Hepatic stellate cell (primary cell): ENCODE results near the gene YIF1A.
A peak's percentile ranks its signal among the peaks of the same experiment; 100 is the strongest.
"Not testable (repeated sequence)": the region's sequence is repeated elsewhere in the genome, so short reads cannot be mapped to it uniquely, and the experiment has no call there.

Experiments used
- DNase-seq: peaks from one replicate; pipeline ENCODE4 v3.0.0; 2011; ENCODE audit warnings: low spot score

Gene YIF1A

DNA sequence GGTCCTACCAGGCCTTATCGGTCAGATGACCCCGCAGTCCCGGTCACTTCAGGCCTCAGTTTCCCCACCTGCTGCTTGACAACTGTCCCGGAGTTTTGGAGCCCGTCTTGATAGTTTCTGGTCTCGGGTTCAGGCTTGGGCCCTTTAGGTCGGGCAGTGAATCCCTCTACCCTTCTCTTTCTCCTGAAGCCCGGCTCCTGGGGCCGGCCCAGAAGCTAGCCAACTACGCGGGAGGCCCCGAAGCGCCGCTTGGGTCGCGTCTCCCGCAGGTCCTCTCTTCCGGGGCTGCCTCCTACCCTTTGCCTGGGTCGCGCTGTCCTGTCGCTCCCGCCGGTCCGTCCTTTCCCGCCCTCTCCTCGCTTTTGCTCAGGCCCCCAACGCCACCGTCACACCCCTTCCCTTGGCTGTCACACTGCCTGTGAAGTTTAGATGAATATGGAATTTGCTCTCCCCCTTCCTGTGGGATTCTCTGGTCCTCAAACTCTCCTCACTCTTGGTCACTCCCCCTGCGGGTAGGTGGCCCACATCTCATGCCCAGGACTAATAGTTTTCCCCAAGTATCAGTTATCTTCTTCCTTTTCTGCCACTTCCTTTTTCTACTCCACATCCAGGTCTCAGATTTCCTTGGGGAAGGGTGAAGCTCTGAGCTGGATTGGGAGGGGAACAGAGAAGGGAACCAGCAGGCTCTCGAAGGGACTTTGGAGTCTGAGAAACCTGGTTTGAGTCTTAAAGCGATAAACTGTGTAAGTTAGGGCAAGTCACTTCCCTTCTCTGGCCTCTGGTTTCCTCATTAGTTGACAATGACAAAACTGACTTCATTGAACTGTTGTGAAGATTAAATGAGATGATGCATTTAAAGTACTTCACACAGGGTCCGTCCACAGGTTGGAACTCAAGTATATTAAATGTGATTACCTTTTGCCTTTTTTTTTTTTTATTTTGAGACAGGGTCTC lies 19.7 kb downstream of the YIF1A start:
- DNase-seq: peak; percentile 78

GRCh38 chr11:66268244-66268951 lies 20.5 kb downstream of the YIF1A start, which contains the start of gene RAB1B:
Gene RAB1B (plus strand): TSS chr11:66268639. CDS start chr11:66268680, 41 bp downstream.
- DNase-seq: peak; percentile 99

GRCh38 chr11:66267379-66268243 lies 21.3 kb downstream of the YIF1A start:
- peak; percentile 94 for DNase-seq

- no peak for DNase-seq
Measured at GRCh38 chr11:66267039-66267378, 21.9 kb downstream of the YIF1A start.

GRCh38 chr11:66266378-66267038 lies 22.4 kb downstream of the YIF1A start:
- no peak for DNase-seq

DNA sequence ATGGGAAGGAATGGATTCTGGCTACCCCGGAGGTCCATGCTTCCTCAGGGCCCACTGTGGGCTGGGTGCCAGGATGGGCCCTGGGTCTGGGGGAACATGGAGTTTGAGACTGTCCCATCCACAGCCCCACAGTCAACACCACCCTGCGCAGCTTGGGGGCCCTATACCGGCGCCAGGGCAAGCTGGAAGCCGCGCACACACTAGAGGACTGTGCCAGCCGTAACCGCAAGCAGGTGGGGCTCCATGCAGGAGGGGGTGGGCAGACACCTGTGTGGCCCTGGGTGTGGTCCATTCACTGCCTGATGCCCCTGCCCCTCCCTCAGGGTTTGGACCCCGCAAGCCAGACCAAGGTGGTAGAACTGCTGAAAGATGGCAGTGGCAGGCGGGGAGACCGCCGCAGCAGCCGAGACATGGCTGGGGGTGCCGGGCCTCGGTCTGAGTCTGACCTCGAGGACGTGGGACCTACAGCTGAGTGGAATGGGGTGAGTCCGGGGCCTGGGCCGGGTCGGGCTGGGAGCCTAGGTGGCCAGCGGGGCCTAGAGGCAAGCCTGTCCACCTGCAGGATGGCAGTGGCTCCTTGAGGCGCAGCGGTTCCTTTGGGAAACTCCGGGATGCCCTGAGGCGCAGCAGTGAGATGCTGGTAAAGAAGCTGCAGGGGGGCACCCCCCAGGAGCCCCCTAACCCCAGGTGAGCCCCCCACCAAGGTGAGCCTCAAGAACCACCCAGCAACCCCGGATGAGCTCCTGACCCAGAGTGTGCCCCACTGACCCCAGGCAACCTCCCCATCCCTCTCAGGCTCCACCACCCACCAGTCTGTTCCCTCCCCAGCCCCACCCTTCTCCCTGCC lies 23.2 kb downstream of the YIF1A start:
- no peak for DNase-seq

DNA sequence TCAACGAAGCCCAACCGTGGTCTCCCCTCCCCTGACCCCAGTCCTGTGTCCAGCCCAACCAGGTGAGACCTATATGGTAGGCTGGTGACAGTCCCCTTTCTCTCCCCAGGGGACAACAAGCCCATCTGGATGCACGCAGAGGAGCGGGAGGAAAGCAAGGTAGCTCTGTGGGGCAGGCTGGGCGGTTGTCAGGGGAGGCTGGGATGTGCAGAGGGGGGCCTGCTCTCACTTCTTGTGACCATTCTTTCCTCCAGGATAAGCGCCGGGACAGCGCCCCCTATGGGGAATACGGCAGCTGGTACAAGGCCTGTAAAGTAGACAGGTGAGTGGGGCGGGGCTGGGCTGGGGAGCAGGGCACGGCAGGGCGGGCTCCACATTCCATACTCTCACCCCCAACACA lies 24.0 kb downstream of the YIF1A start:
- DNase-seq: no peak

DNA sequence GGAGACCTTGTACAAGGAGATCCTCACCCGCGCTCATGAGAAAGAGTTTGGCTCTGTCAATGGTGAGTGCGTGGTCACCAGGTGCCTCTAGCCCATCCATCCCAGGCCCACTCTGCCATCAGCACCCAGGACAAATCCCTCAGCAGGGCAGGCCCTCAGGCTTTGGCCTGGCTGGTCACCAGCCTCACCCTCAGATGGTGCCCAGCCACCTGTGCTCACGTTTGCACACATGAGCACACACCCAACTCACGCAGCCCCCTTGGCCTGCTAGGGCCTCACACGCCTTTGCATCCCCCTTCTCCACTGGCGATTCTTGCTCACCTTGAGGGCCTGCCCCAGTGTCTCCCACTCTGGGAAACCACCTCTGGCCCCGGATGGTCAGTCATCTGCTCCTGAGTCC lies 24.6 kb downstream of the YIF1A start:
- DNase-seq: no peak

GRCh38 chr11:66263785-66264184 lies 25.2 kb downstream of the YIF1A start:
- DNase-seq: no peak

- no peak for DNase-seq
Measured at GRCh38 chr11:66263231-66263630, 25.7 kb downstream of the YIF1A start.

GRCh38 chr11:66262696-66263095 lies 26.2 kb downstream of the YIF1A start:
- DNase-seq: no peak

DNA sequence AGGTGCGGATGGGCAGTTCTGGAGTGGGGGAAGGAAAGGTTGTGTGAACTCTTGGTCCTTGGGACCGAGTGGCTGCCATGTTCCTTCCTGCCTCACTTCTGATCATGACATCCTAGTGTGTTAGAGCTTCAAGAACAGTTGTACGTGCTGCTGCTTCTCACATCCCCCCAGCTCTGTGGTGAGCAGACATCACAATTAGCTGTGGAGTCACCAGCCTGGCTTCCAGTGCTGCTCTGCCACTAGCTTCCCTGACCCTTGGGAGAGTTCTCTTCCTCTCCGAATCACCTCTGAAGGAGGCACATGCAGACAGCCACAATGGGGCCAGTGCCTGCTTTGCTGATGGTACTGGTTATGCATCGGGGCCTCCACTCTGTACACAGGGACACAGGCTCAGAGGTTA lies 26.8 kb downstream of the YIF1A start:
- no peak for DNase-seq

- DNase-seq: no peak
Measured at GRCh38 chr11:66261578-66261977, 27.4 kb downstream of the YIF1A start.

- DNase-seq: no peak
Measured at GRCh38 chr11:66259956-66260355, 29.0 kb downstream of the YIF1A start.

DNA sequence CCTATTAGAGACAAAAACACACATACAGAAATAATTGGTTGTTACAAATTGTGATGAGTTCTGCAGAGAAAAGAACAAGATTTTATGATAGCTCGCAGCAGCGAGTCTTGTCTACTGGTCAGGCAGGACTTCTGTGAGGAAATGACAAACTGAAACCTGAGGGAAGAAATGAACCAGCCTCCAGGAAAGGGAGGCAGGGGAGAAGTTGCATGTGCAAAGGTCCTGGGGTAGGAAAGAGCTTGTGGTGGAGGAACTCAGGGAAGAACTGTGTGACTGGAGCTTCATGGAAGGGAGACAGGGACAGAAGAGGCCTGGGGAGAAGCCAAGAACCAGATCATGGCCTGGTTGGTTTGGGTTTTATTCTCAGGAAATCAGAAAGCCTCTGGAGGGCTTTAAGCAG lies 29.7 kb downstream of the YIF1A start:
- no peak for DNase-seq

GRCh38 chr11:66258473-66258893 lies 30.5 kb downstream of the YIF1A start:
- no peak for DNase-seq

DNA sequence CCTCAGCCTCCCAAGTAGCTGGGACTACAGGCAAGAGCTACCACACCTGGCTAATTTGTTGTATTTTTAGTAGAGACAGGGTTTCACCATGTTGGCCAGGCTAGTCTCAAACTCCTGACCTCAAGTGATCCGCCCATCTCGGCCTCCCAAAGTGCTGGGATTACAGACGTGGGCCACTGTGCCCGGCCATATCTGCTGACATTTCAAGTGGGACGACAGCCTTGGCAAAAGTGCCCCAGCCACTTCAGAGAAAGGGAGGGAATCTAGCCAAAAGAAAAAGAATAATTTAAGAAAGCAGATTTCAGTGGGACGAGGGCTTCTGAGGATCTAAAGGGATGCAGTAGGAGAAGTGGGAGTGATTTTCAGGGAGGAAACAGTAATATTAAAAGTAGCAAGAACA lies 35.9 kb downstream of the YIF1A start:
- not testable (repeated sequence) for DNase-seq

DNA sequence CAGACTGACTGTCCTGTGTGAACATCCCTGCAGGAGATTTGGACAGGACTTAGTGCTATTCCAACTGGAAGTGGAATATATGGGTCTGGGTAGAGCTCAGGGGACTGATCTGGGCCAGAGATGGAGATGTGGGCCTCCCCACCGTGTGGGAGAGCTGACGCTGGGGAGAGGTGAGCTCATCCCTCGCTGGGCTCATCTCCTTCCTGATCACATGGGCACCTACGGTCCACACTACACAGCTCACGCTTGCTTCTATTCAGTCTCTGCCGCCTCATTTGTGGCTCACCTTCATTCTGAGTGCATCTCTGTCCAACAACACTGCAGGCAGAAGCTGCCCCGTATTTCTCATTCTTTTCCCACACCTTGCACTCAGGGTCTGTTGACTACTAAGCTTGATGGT lies 37.1 kb downstream of the YIF1A start:
- no peak for DNase-seq

GRCh38 chr11:66248903-66249302 lies 40.0 kb downstream of the YIF1A start:
- DNase-seq: no peak

GRCh38 chr11:66247801-66248200 lies 41.1 kb downstream of the YIF1A start:
- no peak for DNase-seq

DNA sequence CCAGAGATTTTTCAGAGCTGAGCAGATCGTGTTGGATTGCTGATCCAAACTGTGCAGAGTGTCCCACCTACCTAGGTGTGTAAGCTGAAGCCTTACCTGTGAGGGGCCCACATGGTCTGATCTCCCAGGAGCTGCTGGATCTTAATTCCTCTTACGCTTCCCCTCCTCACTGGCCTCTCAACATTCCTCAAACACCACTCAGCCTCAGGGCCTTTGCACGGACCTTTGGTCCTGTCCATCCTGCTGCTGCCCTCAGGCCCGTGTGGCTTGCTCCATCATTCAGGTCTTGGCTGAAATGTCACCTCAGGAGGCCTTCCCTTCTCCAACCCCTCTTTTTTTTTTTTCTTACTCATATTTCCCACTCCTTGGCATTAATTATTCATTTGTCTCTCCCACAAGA lies 41.6 kb downstream of the YIF1A start:
- DNase-seq: no peak
